ENCODE results near the gene FBXO24.

- TF ChIP-seq CTCF (IDR thresholded peaks at IDR 0.05) (no peak), POLR2A (IDR thresholded peaks at IDR 0.05) (no peak)
Measured at GRCh38 chr7:100588438-100588837, 2.3 kb downstream of the FBXO24 start.

All from lower leg skin (tissue), 3 donors.